ENCODE results near the gene KITLG.

GRCh38 chr12:88600272-88600671 lies 20.0 kb upstream of the KITLG start:
- TF ChIP-seq POLR2A (IDR thresholded peaks at IDR 0.05): no peak
- no peak for TF ChIP-seq CTCF (IDR thresholded peaks at IDR 0.05)
- no peak for TF ChIP-seq EP300 (IDR thresholded peaks at IDR 0.05; ENCODE audit: low read depth)
- no peak for TF ChIP-seq POLR2AphosphoS5 (IDR thresholded peaks at IDR 0.05)
